NT2/D1 (cell line): Measurements from ENCODE around the gene ALDH18A1.

Source experiments
- SUZ12 ChIP-seq: IDR thresholded peaks from 2 replicates; pipeline ENCODE4 v1.6.1; 2011; ENCODE audit not compliant: insufficient read length, insufficient read depth; ENCODE audit errors: extremely low read depth
- YY1 ChIP-seq: IDR thresholded peaks from 2 replicates; pipeline ENCODE4 v1.6.1; 2011; ENCODE audit not compliant: insufficient read length, insufficient read depth
- ZNF274 ChIP-seq: IDR thresholded peaks from 2 replicates; pipeline ENCODE4 v1.6.1; 2011; ENCODE audit warnings: mild to moderate bottlenecking, low read depth, low read length

GRCh38 chr10:95626500-95626899, 30.0 kb downstream of the ALDH18A1 start:
- no peak for TF ChIP-seq YY1
- TF ChIP-seq ZNF274, result no peak
- TF ChIP-seq SUZ12, result no peak
